ENCODE data around the gene SLC47A1.

- TF ChIP-seq POLR2AphosphoS5 (IDR thresholded peaks at IDR 0.05) (no peak), CTCF (IDR thresholded peaks at IDR 0.05) (no peak), POLR2A (IDR thresholded peaks at IDR 0.05) (no peak)
These were observed 80.3 kb downstream of the SLC47A1 start for GRCh38 chr17:19613979-19614378.
